ENCODE measurements around the gene CYB5R3.
"Not testable (repeated sequence)": the region's sequence is repeated elsewhere in the genome, so short reads cannot be mapped to it uniquely, and the experiment has no call there.

CYB5R3 gene

DNA sequence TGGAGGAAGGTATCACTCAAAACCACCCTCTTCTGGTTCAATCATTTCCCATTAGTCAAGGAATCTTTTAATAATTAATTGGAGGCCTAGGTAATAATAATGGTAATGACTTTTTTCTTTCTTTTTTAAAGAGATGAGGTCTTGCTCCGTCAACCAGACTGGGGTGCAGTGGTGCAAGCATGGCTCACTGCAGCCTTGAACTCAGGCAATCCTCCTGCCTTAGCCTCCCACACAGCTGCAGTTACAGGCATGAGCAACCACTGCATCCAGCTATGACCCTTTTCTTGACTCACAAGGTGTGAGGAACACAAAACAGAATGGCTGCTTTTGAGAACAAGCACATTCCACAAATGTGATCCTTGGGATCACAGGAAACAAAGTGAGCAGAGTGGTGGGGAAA, 38.1 kb downstream of the CYB5R3 start:
- DNase-seq (ENCODE audit: low read depth, low spot score), result no peak
- no peak overlapping the region for H3K4me3 ChIP-seq (ENCODE audit: low read length)

DNA sequence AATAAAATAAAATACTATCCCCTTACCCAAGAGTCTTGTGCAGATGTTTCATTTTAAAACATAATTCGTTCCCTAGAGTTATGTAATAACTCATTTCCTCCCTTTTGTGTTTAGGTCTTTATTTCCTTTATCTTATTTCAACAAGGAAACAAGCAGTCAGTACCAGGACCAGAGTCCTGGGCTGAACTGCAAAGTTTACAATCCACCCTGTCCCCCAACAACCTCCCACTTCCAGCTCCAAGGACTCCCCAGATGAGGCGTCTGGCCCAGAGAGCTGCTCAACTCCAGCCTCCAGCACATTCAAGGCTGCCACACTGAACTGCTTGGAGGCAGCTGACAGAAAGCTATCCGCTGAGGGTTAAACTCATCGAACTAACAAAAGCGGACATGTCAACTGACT, 39.0 kb downstream of the CYB5R3 start:
- H3K4me3 ChIP-seq (ENCODE audit: low read length), result no peak overlapping the region
- DNase-seq (ENCODE audit: low read depth, low spot score), result no peak

DNA sequence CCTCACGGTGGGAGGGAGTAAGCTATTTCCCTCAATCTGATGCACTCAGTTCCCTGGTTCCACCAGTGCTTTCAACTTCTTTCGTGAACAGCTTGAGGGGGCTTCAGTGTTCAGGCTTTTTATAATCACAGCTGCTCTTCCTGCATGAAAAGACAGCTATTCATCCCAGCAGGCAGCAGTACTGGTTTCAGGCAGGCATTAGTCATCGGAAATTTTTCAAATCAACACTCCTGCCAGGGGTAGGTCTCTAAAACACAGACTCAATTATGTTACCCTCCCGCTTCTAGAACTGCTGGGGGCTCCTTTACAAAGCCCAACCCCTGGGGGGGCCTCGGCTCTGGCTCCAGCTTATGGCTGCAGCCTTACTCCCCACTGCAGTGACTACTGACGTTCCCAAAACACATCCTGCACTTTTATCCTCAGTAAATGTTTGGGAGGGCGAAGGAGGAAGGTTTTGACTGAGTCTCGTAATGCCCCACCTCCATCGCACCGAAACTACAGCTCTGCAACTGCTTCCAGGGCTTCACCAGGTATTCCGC, 40.3 kb downstream of the CYB5R3 start:
- H3K4me3 ChIP-seq (ENCODE audit: low read length), result no peak overlapping the region
- DNase-seq (ENCODE audit: low read depth, low spot score), result no peak

DNA sequence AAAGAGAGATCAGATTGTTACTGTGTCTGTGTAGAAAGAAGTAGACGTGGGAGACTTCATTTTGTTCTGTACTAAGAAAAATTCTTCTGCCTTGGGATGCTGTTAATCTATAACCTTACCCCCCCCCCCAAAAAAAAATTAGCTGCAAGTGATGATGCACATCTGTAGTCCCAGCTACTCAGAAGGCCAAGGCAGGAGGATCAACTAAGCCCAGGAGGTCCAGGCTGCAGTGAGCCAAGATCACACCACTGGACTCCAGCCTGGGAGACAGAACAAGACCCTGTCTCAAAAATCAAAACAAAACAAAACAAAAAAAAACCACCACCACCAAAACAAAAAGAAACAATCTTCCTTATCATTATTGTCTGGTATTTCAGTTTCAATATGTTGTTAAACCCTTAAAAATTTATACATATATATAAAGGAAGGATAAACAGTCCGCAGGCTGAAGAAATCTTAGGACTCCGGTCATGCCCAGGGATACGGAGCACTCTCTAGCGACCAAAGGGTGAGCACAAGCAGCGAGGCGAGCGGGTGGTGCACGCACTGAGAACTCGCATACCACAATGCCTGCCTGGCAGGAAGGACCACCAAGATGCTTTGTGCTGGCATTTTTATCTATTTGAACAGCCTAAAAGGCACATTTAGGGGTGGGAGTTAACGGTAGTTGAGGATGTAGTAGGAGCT, 40.9 kb downstream of the CYB5R3 start:
- no peak for DNase-seq (ENCODE audit: low read depth, low spot score)
- H3K4me3 ChIP-seq (ENCODE audit: low read length), result no peak overlapping the region

DNA sequence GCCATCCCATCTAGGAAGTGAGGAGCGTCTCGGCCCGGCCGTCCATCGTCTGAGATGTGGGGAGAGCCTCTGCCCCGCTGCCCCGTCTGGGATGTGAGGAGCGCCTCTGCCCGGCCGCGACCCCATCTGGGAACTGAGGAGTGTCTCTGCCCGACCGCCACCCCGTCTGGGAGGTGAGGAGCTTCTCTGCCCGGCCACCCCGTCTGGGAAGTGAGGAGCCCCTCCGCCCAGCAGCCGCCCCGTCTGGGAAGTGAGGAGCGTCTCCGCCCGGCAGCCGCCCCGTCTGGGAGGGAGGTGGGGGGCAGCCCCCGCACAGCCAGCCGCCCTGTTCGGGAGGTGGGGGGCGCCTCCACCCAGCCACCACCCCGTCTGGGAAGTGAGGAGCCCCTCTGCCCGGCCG, 41.6 kb downstream of the CYB5R3 start:
- not testable (repeated sequence) for H3K4me3 ChIP-seq (ENCODE audit: low read length); DNase-seq (ENCODE audit: low read depth, low spot score)

DNA sequence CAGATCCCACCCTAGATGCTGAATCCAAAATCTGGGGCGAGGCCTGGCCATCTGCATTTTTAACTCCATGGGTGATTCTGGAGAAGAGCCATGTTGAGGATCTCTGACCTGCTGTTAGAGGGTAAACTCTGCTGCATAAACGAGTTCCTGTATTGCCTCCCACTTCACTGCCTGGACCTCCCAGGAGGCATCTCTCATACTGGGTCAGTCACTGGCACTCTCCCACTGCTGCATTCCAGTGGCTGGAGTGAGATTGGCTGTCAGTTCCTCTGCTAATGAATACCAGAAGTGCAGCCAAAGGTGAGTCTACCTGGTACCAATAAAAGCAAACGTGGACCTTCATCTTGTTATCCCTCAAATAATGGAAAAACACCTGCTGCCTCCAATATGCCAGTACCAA, 44.8 kb downstream of the CYB5R3 start:
- H3K4me3 ChIP-seq (ENCODE audit: low read length), result no peak overlapping the region
- no peak for DNase-seq (ENCODE audit: low read depth, low spot score)

DNA sequence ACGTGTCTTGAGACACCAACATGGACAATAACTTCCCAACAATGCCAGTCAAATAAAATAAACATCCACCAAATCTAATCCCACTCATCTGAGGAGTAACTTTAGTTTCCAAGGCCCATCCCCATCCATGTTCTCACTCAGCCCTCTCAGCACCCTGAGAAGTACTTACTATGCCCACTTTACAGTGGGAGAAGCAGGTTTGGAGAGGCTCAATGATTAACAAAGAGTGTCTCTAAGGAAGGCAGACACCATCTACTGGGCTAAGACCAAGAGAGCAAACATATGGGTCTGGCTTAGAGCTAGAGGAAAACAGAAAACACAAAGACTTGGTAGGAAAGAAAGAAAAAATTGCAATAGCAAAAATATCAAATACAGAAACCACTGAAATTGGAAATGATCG, 45.8 kb downstream of the CYB5R3 start:
- no peak for DNase-seq (ENCODE audit: low read depth, low spot score)

DNA sequence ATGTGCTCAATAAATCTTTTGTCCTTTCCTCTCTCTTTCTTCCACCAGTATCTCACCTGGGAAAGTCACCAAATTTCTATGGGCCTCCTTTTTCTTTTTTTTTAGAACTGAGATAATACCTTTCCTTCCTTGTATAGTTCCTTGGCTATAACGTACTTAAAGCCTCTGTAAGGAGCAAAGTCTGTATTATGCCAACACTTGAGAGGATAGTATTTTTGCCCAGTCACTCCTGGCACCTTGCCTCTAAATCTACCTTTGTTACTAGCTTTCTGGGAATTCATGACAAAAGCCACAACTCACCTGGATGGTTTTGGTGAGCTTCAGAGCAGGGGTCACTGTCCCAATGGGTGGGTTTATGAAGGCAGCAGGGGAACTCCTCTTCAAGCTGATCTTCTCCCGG, 46.7 kb downstream of the CYB5R3 start:
- DNase-seq (ENCODE audit: low read depth, low spot score), result no peak

More for the DNA sequence above, 45.8 kb downstream of the CYB5R3 start:
- H3K4me3 ChIP-seq (ENCODE audit: low read length), result no peak overlapping the region

DNA sequence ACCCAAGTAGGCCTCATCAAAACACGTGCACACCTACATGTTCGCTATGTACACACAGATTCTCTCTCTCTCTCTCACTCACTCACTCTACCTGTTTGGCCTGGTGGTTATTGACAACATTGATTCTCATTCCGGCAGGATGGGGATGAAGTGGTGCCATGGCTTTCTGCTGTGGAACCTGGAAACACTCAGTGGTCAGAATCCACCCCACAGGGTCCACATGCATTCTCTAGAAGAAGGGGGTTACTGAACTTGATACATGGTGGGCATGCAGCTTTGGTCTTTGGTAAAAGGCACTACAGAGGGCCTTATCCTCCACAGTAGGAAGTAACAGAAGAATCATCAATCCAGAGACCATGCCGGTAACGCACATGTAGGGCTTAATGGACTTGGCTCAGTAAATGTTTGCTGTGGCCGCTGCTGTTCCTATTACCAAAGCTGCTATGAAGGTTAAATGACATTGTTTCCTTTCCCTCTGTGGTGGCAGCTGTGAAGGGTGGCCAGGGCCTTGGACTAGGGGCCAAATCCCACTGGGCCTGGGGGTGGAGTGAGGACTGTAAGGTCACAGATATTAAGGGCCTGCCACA, 47.2 kb downstream of the CYB5R3 start:
- no peak for DNase-seq (ENCODE audit: low read depth, low spot score)
- H3K4me3 ChIP-seq (ENCODE audit: low read length), result no peak overlapping the region

More for the DNA sequence above, 46.7 kb downstream of the CYB5R3 start:
- H3K4me3 ChIP-seq (ENCODE audit: low read length), result no peak overlapping the region

DNA sequence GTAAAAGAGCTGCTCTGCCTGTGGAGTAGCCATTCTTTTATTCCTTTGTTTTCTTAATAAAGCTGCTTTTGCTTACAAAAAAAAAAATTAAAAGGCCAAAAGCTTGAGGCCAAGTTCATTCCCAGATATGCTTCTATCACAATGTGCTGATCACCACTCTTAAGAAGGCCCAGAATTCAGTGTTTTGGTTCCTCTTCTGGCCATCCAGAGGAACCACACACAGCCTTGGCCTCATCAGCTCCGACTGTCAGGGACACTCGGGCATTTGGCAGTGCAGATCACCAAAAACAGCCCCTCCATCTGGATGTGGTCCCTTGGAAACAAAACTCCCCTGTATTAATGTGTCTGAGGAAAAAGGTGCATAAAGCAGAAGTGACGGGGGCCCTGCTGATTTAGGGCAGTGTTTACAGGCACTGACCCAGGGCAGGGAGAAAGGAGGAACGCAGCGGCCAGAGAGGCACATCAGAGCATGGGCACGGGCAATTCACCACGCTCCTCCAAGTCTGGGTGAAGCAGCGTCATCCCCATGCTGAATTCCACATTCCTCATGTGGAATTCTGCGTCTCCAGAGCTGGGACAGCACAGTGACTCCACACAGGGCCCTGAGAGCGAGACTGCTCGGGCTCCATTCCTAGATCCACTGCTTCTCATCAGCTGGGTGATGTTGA, 52.2 kb downstream of the CYB5R3 start:
- H3K4me3 ChIP-seq (ENCODE audit: low read length), result no peak overlapping the region
- no peak for DNase-seq (ENCODE audit: low read depth, low spot score)

DNA sequence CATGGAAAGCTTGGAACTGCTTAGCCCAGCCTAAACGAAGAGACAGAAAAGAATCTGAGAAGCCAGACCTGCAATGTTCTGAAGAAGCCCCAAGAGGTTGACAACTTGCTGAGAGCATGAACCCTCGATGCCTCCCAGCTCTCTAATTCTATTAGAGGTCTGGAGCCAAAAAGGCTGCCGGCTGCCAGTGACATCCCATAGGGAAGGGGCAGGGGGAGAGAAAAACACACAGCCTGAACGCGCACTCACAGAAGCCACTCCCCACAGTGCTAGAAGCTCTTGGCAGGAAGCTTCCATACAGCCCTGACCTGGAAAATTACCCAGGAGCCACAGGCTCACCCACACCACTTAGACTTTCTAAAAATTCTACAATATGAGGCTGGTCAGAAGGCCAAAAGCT, 52.9 kb downstream of the CYB5R3 start:
- no peak overlapping the region for H3K4me3 ChIP-seq (ENCODE audit: low read length)
- DNase-seq (ENCODE audit: low read depth, low spot score), result no peak

DNA sequence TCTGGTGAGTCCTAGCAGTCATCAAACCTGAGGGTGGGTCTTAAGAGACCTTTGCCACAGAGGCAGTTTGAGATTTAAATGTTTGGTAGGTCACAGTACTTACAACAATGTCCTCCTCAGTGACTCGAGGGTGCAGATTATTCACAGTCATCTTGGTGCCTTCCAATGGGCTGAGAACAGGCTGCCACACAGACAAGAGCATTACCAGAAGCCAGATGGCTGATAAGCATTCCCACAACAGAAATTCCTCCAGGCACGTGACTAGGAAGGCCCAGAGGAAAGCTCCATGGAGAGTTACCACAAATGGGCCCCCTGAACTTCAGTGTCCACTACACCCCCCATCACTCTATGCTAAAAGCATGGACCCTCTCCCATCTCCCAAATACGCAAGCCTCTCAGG, 53.8 kb downstream of the CYB5R3 start:
- DNase-seq (ENCODE audit: low read depth, low spot score), result no peak
- no peak overlapping the region for H3K4me3 ChIP-seq (ENCODE audit: low read length)

DNA sequence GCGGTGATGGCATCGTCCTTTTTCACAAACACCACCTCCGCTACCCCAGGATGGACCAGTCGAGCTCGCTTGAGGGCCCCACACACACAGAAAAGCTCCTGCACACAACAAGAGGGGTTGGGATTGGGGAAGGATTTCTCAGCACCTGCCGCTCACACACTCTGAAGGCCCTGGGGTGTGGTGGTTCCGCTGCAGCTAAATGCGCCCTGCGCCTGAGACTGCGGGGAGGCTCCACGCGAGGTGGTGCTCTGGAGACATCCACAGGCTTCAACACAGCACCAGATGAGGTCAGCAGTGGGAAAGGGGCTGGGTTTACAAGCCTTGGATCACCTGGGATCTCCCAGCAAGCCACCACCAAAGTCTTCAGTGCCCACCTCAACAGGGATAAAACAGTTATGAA, 57.2 kb downstream of the CYB5R3 start:
- no peak for DNase-seq (ENCODE audit: low read depth, low spot score)
- H3K4me3 ChIP-seq (ENCODE audit: low read length), result no peak overlapping the region

DNA sequence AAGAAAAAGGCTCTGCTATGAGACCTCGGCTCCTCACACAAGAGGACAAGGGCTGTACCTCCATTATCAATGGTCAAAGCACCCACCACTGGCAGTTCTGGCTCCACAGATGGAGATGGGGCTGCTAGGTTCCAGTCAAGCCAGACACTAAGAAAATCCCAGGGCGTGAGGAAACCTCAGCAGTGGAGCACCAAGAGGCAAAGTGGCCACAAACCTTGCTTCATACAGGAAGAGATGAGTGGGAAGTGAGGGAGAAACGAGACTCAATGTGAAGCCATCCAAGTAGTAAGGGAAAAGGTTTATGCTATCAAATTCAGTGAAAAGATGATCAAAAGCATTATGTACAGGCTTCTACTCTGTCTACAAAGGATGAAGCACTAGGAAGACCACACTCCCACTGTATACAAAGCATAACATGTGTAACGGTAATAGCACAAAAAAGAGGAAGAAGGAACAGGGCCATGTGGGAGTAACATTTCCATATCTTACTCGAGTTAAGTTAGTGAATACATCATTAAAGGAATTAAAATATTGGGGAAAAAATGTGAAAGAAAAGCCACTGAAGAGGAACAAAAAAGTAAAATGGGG, 61.5 kb downstream of the CYB5R3 start:
- no peak overlapping the region for H3K4me3 ChIP-seq (ENCODE audit: low read length)

DNA sequence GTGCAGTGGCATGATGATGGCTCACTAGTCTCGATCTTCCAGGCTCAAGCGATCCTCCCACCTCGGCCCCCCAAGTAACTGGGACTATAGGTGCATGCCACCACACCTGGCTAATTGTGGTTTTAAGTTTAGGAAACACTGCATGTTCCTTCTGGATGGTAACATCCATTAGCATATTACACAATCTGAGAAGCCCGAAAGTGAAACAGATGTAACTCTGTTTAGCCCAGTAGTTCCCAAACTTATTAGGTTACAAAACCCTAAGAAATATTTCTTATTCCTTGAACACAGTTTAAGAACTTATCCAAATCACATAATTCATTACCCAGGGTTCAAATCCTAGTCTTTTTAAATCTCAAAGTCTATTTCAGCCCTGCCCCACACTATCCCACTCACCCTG, 62.8 kb downstream of the CYB5R3 start:
- no peak overlapping the region for H3K4me3 ChIP-seq (ENCODE audit: low read length)
- DNase-seq (ENCODE audit: low read depth, low spot score), result no peak

More for the DNA sequence above, 61.5 kb downstream of the CYB5R3 start:
- no peak for DNase-seq (ENCODE audit: low read depth, low spot score)

DNA sequence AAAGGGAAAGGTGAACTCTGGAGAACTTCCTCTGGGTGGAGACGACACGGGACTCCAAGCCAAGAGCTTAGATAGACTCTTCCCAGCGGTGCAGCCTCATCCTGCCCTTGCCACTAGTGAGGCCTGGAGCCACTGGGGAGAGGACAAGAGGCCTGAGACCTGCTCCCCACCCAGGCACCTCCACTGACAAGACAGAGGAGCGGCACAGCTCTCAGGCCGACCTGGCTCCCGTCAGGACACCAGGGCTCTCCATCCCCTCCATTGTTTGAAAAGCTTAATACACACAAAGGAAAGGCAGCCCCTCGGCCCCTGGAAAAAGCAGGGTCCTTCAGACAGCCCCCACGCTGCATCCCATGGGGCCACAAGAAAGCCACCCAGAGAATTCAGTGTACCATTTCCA, 64.1 kb downstream of the CYB5R3 start:
- no peak overlapping the region for H3K4me3 ChIP-seq (ENCODE audit: low read length)
- DNase-seq (ENCODE audit: low read depth, low spot score), result no peak

DNA sequence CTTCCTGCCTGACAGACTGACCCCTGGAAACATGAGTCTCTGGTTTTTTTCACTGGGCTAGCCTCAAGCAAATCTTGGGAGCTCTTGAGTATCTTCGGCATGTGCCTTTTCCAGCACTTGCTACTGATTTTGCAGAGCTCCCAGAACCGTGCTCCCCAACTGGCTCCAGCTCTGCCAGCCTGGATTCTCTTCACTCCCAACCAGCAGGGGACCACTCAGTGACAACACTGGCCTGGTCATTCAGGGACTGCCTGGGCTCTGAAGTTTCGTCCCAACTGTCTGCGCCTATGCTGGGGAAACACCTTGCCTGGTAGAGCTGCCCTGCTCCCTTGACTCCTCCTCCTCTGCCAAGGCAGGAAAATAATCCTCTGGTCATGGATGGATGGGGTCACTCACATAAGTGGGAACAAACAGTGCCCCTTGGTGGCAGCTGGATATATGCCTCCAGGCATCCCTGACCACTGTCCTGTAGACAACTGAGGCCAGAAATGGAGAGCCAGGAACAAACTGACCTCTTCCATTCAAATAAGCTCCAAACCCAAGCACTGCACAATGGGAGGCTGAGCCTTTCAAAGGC, 64.7 kb downstream of the CYB5R3 start:
- H3K4me3 ChIP-seq (ENCODE audit: low read length), result no peak overlapping the region
- no peak for DNase-seq (ENCODE audit: low read depth, low spot score)

DNA sequence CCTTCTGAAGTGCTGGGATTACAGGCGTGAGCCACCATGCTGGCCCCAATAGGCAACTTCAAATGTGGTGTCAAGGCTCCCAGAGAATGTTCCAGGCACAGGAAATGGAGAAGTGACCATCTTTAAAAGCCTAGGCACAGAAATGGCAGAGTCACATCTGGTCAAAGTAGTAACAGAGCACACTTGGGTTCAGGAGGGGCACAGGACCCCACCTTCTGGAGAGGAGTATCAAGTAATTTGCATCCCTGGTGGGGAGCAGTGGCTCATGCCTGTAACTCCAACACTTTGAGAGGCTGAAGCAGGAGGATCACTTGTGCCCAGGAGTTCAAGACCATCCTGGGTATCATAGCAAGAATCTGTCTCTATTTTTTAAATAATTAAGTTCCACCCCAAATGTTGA, 66.2 kb downstream of the CYB5R3 start:
- DNase-seq (ENCODE audit: low read depth, low spot score), result no peak
- H3K4me3 ChIP-seq (ENCODE audit: low read length), result no peak overlapping the region

DNA sequence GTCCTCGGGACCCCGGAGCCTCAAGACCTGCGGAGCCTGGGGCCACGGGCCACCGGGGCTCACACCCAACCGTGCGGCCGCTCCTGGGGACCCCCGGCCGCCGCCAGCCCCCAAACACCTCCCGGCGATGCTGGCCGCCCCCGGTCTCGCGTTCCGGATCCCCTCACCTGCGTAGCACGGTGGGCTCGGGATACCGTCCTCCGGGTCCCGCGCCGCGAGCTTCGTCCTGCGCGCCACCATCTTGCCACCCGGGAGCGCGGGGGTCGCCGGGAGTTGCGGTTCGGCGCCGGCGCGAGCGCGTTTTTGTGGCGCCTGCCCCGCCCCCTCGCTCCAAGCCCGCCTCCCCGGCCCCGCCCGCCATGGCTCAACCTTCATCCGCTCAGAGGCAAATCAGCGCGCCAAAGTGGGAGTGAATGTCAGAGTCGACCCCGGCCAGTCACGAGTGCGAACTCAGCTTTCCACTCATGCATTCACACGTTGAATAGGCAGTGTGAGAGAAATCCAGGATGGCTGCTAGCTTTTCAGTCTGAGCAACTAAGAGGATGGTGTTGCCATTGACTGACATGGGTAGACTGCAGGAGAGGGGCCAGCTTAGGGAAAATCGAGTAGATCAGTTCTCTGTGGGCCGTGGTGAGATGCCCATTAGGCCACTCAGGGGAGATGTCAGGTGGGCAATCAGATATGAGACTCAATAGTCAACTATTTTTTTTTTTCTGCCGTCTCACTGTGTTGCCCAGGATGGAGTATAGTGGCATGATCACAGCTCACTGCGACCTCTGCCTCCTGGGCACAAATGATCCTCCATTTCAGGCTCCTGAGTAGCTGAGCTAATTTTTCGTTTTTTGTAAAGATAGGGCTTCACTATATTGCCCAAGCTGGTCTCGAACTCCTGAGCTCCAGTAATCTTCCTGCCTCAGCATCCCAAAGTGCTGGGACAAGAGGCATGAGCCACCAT, 67.2 kb downstream of the CYB5R3 start:
- peak; percentile 73 for DNase-seq (ENCODE audit: low read depth, low spot score)

More for the DNA sequence above, 67.2 kb downstream of the CYB5R3 start:
- H3K4me3 ChIP-seq (ENCODE audit: low read length), result peak overlapping the region; percentile 65
